Vagina (tissue), 2 donors: ENCODE results near the gene PADI2.

Experiments
- POLR2A ChIP-seq, 2 donors: fragments of 450-650 bp; IDR thresholded peaks; one replicate each; pipeline ENCODE4 v1.6.1; 2017; ENCODE audit warnings: antibody characterized with exemption in 2 of 2, mild to moderate bottlenecking in 2 of 2, moderate library complexity in 2 of 2
- POLR2AphosphoS5 ChIP-seq, 2 donors: sonication (generic); formaldehyde crosslinking; IDR thresholded peaks; one replicate each; pipeline ENCODE4 v1.9.0; 2017; ENCODE audit warnings: antibody characterized with exemption in 2 of 2, mild to moderate bottlenecking in 2 of 2, low read depth in 1 of 2; ENCODE audit not compliant: insufficient read depth in 1 of 2
- TF ChIP-seq, protein P1 (sequence below), 3 experiments: fragments of 450-650 bp in 2 of 3; fragments of 200-600 bp in 1 of 3; sonication (generic) in 1 of 3; IDR thresholded peaks; one replicate each; pipeline ENCODE4 v1.5.1; 2017 to 2019; ENCODE audit warnings: antibody characterized with exemption in 3 of 3, mild to moderate bottlenecking in 2 of 3, moderate library complexity in 2 of 3

DNA sequence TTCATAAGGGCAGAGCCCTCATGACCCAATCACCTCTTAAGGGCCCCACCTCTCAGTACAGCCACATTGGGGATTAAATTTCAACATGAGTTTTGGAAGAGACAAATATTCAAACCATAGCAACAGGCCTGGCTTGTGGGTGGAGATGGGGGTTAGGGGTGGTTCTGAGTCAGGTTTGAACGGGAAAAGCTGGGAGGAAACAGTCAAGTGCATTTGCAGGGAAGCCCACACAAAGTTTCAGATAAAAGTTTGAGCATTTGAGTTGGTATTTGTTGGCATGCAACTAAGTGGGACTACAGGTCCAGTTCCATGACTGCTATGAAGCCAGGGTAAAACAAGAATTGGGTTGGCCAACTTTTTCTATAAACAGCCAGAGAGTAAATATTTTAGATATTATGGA lies 21.0 kb upstream of the PADI2 start:
- TF ChIP-seq POLR2A (IDR thresholded peaks at IDR 0.05) (no peak), POLR2AphosphoS5 (IDR thresholded peaks at IDR 0.05; ENCODE audit: insufficient read depth in 1 of 2, low read depth in 1 of 2) (no peak)
- TF ChIP-seq, protein P1, sequence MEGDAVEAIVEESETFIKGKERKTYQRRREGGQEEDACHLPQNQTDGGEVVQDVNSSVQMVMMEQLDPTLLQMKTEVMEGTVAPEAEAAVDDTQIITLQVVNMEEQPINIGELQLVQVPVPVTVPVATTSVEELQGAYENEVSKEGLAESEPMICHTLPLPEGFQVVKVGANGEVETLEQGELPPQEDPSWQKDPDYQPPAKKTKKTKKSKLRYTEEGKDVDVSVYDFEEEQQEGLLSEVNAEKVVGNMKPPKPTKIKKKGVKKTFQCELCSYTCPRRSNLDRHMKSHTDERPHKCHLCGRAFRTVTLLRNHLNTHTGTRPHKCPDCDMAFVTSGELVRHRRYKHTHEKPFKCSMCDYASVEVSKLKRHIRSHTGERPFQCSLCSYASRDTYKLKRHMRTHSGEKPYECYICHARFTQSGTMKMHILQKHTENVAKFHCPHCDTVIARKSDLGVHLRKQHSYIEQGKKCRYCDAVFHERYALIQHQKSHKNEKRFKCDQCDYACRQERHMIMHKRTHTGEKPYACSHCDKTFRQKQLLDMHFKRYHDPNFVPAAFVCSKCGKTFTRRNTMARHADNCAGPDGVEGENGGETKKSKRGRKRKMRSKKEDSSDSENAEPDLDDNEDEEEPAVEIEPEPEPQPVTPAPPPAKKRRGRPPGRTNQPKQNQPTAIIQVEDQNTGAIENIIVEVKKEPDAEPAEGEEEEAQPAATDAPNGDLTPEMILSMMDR (IDR thresholded peaks at IDR 0.05): no peak
